GM12892 (cell line): ENCODE results near the gene HOMER2.

Experiments
- DNase-seq: peaks from one replicate; pipeline ENCODE4 v3.0.0; 2011; ENCODE audit not compliant: insufficient read length
- FAIRE-seq: peaks from 2 replicates; lab custom pipeline; 2011; peaks lifted over from hg19 to GRCh38; lab: Jason Lieb, UNC
- POLR2A ChIP-seq: IDR thresholded peaks from 2 replicates; pipeline ENCODE4 v1.6.1; 2011; ENCODE audit warnings: low read depth, low read length, control low read depth
- POLR2AphosphoS5 ChIP-seq: IDR thresholded peaks from 2 replicates; pipeline ENCODE4 v1.6.1; 2011; ENCODE audit warnings: low read depth, low read length, control low read depth
- TAF1 ChIP-seq: IDR thresholded peaks from 2 replicates; pipeline ENCODE4 v1.6.1; 2011; ENCODE audit warnings: low read depth, mild to moderate bottlenecking, control low read depth, low read length, borderline replicate concordance

The HOMER2 gene

DNA sequence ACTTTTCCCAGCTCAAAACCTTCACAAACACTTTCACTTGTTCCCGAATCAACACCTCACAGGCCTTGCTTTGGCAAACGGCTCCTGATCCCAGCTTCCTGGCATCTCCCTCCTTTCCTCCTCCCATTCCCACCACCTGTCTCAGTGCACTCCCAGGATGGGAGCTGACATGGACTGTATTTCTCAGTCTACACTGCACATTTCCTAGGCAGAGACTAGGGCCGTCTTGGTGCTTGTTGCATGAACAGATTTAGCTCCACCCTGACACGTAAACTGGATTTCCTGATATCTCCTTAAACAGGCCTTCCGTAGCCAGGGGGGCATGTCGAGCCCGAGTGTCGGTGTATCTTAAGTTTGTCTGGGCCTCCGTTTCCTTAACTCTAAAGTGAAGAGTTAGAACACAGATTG lies 143.9 kb downstream of the HOMER2 start:
- TF ChIP-seq POLR2A (no peak; the same call in 1 of the 2 replicates), POLR2AphosphoS5 (no peak), TAF1 (no peak)
- DNase-seq, result no peak
- FAIRE-seq, result peak; percentile 83

DNA sequence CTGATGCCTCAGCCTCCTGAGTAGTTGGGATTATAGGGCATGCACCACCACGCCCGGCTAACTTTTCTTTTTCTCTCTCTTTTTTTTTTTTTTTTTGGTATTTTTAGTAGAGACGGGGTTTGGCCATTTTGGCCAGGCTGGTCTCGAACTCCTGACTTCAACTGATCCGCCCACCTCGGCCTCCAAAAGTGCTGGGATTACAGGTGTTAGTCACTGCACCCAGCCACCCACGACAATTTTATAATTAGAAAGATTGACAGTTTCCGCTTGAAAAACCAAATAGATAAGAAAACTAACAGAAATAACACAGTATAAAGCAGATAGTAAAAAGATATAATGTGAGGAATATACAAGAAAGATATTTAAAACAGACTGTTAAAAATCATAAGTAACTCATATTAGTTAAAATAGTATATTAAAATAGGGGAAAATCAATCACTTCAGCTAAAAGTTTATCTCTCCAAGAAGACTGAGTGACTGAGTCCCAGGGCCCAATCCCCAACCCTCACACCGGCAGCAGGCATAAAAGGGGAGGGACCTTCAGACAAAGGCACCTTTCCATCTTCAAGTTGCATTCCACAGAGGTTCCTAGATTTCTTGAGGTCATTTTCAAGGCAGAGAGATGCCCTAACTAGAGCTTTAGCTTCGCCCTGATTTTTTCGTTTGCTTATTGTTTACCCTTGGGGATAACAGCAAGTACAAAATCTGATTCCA lies 144.4 kb downstream of the HOMER2 start:
- no peak for TF ChIP-seq TAF1
- no peak for TF ChIP-seq POLR2AphosphoS5
- TF ChIP-seq POLR2A, result no peak
- FAIRE-seq (no peak), DNase-seq (no peak)

DNA sequence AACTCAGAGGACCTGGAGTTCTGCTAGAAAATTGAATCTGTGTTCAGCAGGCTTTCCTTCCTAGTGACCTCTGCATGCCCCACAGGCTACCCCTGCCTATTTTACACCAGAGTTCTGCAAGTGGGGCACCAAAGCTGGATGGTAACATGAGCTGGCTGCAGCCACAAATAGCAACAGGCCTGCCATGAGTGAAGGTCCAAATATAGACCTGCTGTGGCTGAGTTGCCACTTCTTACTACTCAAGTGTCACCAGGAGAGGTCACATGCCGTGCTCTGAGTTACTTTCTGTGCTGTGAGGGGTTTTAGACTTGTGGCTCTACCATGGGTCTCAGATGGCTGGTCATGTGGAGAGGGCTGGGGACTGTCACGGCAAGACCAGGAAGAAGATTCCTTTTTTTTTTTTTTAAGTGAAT lies 146.5 kb downstream of the HOMER2 start, which contains the start of gene FSD2:
TSS of gene FSD2 (minus strand) at position 76 of the 413 bp plus-strand sequence. CDS start 18,679 bp downstream, outside the sequence.
- TF ChIP-seq POLR2A, result no peak
- TF ChIP-seq POLR2AphosphoS5, result no peak
- no peak for TF ChIP-seq TAF1
- DNase-seq (no peak), FAIRE-seq (peak; percentile 80)

DNA sequence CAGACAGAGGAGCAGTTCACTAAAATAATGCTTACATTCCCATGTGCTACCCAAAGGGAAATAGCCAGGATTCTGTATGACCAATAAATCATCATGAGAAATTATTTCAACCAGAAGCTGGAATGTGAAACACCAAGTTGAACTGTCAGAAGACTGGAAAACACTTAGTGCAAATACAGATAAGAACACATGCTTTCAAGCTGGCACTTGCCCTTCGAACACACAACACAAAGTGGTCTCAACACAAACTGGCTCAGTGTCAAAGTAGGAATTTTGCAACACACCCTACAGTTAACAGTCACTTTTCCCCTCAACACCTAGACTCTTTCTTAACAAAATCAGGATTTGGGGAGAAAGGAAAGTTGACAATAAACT lies 148.0 kb downstream of the HOMER2 start:
- FAIRE-seq (no peak), DNase-seq (no peak)
- no peak for TF ChIP-seq TAF1

DNA sequence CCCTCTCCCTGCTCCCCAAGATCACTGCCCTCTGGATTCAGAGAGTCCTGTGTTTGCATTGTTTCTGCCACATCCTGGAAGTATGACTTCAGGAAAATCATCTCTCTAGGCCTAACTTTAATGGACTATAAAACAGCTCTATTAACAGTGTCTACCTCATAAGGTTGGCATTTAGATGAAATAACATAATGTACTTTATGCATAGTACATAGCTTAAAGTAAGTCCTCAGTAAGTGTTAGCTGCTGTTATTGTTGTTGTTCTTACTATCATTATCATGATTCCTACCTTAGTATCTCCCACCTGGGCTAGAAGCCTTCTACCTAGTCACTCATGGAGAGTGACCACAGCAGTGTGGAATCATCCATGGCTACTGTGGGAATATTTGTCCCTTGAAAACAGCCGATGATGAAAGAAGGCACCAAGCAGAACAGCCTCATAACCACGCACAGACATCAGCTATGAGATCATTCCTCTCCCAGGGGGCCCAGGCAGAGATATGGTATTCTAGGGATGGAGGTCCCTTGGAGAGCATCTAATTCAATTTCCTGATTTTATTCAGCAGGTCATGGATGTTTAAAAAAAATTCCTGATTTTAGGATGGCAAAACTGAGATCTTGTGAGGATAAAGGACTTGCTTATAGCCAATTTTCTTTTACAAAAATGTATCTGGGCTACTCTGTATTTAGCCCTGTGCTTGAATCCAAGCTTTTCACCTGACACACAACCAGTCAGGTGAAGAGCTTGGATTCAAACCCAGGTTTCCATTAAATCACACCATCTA lies 148.5 kb downstream of the HOMER2 start:
- TF ChIP-seq TAF1, result no peak
- TF ChIP-seq POLR2A, result no peak
- no peak for TF ChIP-seq POLR2AphosphoS5
- no peak for DNase-seq
- FAIRE-seq, result no peak

DNA sequence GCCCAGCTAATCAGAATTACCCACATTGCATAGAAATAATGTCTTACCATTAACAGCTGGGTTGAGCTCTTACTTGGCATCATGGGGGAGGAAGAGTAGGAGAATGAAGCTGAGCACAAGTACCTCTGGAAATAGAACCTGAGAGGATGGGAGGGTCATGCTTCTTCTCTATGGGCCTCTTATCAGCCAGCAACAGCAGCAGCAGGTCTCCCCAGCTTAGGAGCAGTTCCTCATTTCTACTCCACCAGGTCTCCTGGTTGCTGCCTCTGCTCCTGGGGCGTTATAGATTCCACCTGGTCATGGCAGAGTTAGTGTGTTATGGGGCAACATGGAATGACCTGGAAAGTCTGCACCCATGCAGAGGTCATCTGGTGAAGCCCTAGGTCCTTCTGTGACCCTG lies 150.0 kb downstream of the HOMER2 start:
- TF ChIP-seq POLR2AphosphoS5 (no peak), POLR2A (no peak), TAF1 (no peak)
- no peak for FAIRE-seq
- no peak for DNase-seq

DNA sequence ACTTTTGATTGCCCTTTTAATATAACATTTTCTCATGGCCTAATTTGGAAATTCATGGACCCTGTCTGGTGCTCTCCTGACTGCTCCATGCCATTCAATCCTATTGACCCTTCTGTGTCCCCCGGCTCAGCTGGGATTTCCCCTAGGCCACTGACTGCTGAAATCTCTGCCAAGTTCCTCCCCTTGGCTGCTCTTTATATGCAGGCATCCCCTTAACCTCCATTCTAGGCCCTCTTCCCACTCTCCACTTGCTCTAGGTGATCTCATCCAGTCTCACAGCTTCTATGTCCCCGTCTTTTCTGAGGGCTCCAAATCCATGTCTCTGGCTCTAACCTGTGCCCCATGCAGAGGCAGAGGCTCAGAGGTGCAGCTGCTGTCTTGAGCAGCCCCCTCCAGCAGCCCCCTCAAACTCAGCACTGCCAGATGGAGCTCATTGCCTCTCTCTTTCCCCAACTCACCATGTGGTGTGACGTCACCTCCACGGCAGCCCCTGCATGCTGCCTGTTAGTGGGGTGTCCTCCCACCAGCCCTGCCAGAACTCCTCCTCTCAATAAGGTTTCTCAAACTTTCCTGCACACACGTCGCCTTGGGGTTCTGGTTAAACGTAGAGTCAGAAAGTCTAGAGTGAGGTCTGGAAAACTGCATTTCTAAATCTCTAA lies 153.2 kb downstream of the HOMER2 start:
- TF ChIP-seq POLR2A (no peak), TAF1 (no peak)
- DNase-seq, result no peak
- no peak for FAIRE-seq
